A172 (cell line): Measurements from ENCODE around the gene MEX3D. TPM values are rescaled to one million over a fixed set of nuclear protein-coding genes. Genes with fewer than 3 reads are reported as not detected.
"Not testable (repeated sequence)": the region's sequence is repeated elsewhere in the genome, so short reads cannot be mapped to it uniquely, and the experiment has no call there.

Source experiments
- DNase-seq: peaks from one replicate; pipeline ENCODE4 v3.0.0-alpha.2; 2015; ENCODE audit warnings: low spot score
- total RNA-seq: library from RNA; depleted of rRNA; stranded (reverse); fragments of >200 nt; shearing (Covaris generic); gene quantifications from 2 replicates; pipeline ENCODE4 v1.2.3, GENCODE V29; 2014

The MEX3D gene
- total RNA-seq, 1 experiment from 2014 or later: 63.7 TPM

DNA sequence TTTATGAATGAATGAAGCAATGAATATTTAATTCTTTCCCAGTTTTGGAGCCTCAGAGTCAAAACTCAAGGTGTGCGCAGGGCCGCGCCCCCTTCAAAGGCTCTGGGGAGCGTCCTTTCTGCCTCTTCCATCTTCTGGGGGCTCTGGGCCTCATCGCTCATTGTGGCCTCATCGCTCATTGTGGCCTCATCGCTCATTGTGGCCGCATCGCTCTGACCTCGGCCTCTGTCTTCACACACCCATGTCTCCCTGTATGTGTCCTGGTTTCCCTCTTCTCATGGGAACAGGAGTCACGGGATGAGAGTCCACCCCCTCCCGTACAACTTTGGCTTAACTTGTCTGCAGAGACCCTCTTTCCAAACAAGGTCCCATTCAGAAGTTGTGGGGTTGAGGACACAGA, 3.2 kb upstream of the MEX3D start:
- no peak for DNase-seq

DNA sequence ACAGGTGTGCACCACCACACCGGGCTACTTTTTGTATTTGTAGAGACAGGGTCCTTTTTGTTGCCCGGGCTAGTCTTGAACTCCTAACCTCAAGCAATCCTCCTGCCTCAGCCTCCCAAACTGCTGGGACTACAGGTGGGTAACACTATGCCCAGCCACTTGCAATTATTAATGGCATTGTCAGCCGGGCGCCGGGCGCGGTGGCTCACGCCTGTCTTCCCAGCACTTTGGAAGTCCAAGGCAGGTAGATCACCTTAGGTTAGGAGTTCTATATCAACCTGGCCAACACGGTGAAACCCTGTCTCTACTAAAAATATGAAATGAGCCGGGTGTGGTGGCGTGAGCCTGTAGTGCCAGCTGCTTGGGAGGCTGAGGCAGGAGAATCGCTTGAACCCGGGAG, 2.7 kb upstream of the MEX3D start:
- DNase-seq: no peak

DNA sequence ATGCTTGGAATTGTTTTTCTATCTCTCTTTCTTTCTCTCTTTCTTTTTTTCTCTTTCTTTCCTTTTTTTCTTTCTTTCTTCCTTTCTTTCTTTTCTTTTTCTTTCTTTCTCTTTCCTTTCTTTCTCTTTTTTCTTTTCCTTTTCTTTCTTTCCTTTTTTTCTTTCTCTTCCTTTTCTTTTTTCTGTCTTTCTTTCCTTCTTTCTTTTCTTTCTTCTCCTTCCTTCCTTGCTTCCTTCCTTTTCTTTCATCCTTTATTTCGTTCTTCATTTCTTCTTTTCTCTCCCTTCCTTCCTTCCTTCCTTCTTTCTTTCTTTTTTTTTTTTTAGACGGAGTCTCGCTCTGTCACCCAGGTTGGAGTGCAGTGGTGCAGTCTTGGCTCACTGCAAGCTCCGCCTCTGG, 1.9 kb upstream of the MEX3D start:
- DNase-seq: no peak

DNA sequence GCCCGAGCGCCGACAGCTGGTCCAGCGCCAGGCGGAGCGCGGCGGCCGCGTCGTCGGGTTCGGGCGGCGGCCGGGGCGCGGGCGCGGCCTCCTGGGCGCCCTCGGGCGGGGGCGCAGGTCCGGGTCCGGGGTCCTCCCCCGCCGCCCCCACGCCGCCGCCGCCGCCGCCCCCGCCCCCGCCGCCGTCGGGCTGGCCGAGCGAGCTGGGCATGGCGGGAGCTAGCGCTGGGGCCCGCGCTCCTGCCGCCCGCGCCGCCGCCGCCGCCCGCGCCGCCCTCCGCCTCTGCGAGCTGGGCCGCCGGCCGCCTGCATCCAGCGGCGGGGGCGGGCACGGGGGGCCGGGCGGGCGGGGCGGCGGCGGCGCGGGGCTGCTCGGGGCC, 287 bp downstream of the MEX3D start:
- no peak for DNase-seq

DNA sequence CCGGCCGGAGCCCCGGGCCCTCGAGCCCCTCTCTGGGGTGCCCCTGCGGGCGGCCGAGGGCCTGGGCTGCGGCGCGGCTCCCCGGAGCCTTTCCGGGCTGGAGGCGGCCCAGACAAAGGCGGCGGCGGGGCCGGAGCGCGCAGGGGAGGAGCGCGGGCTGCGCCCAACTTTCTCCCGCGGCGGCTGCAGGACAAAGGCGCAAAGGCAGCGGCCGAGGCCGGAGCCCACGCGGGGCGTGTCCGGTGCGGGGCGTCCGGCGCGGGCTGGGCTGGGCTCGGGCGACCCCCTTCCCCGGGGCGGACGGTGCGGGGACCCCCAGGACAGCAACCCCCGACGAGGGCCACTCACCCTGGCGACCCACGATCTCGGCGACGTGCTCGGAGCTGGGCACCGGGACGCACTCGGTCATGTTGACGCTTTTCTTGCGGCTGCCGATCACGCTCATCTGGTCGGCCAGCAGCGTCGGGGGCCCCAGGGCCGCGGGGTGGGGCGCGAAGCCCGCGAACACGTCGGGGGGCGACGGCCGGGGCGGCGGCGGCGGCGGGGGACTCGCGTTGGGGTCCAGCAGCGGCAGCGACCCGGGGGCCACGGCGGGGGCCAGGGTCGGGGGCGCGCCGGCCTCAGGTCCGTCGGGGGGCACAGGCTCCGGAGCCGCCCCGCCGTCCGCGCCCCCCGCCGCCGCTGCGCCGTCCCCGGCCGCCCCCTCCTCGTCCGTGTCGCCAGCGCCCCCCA, 843 bp downstream of the MEX3D start:
- no peak for DNase-seq

DNA sequence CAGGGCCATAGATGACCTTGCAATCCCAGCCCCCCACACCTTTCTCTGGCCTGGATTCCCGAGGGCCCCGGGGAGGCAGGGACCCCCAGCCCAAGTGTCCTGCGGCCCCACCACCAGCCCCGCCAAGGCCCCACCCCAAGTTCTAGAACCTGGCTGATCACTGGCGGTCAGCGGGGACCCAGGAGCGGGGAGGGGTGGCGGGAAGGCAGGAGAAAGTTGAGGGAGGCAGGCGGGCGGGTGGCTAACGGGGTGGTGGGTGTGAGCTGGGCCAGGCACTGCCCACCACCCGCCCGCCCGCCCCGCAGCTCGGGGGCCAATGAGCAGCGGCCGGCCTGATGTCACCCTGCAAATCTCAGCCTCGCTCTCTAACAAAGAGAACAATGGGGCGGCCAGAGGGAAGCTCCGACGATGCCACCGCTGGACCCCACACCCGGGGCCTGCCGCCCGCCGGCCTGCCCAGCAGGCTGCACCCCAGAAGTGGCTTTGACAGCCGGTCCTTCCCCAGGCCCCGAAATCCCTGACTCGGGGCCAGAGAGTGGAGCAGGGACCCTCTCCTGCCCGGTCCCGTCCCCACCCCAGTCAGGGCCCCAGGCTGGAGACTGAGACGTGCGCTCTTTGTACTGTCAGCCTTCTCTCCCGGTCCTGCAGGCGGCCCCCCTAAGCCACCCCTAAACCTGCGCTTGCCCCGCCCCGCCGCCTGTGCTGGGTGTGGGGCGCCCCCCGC, 1.6 kb downstream of the MEX3D start:
- DNase-seq: peak; percentile 82

DNA sequence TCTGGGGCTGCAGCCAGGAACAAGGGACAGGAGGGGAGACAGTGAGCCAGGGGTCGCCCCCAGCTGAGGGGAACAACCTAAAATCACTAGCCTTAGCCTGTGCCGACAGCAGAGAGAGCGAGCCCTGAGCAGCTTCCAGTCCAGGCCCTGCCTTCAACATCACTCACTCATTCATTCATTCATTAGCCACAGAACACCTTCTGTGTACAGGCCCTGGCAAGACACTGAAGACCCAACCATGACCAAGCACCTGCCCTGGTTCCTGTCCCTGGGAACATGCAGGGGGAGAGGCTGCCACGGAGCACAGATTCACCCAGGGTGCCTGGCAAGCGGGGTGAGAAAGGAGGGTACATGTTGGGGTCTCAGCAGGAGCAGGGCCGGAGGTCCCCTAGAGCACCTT, 4.9 kb downstream of the MEX3D start:
- DNase-seq: no peak

DNA sequence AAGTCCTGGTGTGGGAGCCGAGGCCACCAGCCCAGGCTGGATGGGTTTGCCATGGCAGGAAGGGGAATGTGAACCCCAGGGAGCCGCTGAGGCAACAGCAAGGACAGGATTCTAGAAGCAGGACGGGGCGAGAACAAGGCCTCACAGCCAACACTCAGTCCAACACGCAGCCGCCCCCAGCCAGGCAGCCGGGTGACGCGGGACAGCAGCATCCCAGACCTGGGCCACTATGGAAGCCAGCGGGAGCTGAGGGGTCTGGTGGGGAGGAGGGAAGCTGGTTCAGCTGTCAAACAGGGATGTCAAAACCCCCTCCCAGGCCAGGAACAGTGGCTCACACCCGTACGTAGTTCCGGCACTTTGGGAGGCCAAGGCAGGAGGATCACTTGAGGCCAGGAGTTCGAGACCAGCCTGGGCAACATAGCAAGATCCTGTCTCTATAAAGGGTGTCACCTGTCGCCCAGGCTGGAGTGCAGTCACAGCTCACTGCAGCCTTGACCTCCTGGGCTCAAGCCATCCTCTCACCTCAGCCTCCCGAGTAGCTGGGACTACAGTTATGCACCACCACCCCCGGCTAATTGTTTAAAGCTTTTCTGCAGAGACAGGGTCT, 6.8 kb downstream of the MEX3D start:
- no peak for DNase-seq

DNA sequence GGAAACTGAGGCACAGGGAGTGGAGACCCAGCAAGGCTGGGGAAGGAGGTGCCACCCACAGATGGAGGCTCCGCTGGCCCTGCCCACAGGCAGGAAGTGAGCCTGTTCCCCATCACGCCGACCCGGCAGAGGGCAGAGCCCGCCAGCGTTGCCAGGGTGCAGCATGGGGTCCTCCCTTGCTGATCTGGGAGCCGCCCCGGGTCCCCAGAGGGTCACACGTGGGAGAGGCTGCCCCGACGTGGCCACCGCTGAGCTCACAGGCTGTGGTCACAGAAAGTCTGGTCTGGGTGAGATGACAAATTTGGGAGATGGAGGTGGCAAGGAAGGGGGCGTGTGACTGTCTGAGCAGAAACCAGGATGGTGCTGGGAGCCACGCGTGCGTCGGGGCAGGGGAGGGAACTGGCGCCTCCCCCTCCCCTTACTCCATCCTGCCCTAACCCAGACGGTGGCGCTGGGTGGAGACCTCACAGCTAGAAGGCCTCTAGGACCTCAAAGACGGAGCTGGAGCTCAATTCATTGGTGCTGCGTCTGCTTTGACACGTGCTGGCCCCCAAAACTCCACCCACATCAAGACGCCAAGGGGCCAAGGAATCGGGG, 7.7 kb downstream of the MEX3D start:
- no peak for DNase-seq

DNA sequence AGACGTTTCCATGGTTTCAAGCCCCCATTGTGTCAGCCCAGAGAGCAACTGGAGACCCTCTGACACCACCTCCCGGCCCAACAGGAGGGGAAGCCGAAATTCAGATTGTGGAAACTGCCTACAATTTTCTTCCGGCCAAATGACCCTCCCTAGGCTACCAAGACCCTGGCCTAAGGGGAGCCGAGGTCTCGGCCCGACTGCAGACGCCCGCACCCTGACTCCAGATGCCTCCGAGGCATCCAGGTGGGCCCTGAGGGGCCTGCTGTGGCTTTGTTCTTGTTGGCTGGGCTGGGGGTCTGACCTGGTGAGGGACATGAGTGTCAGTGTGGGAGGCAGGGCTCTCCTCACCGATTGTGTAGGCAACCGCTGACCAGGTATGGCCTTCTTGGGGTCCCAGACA, 9.6 kb downstream of the MEX3D start:
- no peak for DNase-seq

DNA sequence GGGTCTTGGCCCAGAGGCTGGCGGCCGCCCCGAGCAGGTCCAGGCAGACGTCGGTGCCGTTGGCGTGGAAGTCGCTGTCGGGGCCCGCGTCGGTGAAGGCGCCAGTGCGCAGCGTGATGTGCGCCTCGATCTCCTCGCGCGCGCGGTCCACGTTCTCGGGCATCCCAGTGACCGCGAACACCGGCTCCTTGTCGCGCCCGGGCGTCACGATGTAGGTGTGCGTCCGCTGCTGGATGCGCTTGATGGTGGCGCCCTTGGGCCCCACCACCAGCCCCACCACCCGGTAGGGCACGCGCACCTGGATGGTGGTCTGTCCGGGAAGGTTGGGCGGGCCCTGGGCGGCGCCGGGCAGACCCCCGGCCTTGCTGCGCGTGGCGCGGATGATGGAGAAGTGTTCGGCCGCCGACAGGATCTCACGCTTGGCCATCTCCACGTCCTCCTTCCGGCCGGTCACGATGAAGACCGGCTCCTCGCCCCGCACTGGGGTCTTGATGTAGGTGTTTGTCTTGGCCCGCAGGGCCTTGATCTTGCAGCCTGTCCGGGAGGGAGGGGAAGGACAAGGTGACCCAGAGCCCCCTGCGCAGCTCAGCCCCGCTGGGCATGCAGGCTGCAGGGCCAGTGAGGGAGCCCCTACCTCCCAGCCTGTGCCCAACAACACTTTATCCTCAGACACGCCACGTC, 11.6 kb downstream of the MEX3D start:
- no peak for DNase-seq

DNA sequence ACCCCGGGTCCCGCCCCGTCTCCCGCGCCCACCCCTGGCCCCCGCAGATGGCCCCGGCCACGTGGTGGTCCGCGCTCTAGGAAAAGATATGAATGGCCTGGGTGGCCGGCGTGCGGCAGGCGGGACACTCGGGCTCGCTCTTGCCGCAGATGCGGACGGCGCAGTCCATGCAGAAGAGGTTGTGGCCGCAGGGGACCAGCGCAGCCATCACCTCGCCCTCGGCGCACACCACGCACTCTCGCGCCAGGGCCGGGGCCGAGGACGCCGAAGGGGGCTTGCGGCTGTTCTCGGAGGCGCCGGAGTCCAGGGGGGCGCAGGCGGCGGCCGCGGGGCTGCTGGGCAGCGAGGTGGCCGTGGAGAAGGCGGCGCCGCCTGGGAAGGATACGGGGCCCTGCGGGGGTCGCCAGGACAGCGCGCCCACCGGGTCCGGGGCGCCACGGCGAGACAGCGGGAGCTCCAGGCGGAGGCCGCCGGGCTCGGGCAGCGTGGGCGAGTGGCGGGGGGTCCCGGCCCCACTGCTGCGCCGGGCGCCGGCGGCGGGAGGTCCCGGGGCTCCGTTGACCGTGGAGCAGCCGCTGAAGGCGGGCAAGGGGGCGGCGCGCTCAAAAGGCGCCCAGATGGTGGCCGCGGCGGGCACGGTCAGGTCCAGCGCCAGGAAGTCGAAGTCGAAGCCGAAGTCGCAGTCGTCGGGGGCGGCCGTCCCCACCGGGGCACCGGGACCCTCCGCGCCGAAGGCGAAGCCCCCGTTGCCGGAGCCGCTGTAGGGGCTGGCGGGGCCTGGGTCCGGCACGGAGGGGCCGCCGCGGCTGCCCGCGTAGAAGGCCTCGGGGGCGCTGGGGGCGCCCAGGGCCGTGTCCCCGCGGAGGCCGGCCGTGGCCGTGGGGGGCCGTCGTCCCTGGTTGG, 12.4 kb downstream of the MEX3D start:
- DNase-seq: no peak

DNA sequence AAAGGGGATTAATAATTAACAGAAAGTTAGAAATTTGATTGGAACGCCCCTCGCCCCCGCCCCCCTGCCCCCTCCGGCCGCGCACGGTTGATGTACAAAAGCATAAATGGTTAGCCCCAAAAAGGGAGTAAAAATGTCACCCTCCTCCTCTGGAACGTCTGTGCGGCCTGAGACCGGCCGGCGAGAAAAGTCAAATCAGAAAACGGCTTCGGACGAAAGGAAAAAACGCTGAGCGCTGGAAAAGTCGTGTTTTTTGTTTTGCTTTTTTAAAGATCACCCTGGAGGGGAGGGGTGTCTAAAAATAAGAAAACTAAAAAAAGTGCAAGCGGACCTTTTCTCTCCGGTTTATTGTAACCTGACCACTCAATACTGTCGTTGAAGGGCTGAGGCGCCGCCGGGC, 13.2 kb downstream of the MEX3D start:
- no peak for DNase-seq

DNA sequence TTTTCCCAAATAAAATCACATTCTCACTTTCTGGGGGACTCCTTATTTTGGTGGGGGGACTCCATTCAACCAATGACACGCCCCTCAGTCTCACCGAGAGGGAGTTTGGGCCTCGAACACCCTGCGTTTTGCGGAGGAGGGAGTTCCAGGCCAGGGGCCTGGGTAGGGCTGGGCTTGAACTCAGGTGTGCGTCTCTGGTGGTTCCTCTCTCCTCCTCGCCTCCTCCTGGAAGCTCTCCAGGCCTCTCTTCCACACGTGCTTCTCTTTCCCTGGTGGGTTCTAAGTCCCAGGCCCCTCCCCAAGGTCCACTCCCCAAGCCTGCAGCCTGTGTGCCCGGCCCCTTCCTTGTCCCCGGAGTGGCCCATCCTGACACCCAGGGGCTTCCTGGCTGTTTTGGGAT, 14.7 kb downstream of the MEX3D start:
- no peak for DNase-seq

DNA sequence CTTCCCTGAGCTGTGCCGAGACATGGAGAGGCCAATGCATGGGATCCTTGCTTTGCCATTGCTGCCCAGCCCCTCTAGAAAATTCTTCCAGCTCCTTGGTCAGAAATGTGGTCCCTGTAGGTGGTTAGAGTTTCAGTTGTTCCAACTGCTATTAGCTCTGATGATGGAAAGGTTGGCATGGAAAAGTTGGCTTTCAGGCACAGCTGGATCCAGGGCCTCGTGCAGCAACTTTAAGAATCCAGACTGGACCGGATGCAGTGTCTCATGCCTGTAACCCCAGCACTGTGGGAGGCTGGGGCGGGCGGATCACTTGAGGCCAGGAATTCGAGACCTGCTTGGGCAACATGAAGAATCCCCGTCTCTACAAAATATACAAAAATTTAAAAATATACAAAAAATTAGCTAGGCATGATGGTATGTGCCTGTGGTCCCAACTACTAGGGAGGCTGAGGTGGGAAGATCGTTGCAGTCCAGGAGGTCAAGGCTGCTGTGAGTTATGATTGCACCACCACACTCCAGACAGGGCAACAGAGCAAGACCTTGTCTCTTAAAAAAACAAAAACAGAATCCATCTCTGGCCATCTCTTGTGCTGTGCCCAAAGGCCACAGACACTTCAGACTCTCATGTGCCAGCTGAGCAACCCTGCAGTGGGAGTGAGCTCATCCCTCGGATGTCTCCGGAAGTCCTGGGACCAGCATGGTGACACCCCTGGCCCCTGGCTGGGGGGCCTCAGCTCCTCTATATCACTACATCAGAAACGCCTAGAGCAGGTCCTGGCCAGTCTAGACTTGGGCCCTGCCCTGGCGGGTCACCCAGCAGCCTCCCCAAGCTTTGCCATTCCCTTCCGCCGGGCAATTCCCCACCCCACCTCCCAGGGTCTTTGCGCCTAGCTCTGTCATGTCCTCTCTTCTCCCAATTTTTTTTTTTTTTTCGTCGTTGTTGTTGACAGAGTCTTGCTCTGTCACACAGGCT, 16.8 kb downstream of the MEX3D start:
- no peak for DNase-seq

DNA sequence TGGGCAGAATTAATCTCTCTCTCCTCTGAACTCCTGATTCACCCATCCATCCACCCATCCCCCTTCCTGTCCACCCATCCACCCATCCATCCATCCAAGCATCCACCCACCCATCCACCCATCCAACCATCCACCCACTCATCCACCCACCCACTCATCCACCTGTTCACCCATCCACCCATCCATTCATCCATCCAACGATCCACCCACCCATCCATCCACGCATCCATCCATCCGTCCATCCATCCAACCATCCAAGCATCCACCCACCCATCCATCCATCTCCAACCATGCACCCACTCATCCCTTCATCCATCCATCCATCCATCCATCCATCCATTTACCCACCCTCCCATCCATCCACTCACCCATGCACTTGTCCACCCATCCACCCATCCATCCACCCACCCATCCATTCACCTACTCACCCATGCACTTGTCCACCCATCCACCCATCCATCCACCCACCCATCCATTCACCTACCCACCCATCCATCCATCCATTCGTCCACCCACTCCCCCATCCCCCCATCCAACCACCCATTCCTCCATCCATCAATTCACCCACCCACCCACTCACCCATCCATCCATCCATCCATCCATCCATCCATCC, 18.7 kb downstream of the MEX3D start:
- DNase-seq: no peak

DNA sequence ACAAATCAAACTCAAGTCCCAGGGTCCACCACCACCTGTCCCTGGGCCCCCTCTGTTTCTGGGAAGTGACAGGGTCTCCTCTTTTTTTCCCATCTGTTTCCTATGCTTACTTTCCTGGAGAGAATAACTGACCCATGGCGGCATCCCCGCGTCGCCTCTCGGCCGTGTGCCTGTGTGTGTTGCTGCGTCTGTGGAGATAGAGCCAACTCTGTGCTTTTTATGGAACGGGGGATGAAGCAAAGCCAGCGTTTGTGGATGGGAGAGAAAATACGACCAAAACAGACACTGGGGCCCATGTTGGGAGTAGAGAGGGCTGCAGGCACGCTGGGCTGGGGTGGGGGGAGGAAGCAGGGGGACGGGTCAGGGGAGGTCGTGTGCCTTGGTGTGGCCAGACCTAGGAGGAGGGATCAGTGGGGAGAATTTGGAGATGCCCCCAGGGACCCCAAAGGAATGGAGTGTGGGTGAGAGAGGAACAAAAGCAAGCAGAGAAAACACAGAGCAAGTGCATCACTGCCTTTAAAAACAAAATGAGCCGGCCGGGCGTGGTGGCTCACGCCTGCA, 27.7 kb downstream of the MEX3D start:
- no peak for DNase-seq

DNA sequence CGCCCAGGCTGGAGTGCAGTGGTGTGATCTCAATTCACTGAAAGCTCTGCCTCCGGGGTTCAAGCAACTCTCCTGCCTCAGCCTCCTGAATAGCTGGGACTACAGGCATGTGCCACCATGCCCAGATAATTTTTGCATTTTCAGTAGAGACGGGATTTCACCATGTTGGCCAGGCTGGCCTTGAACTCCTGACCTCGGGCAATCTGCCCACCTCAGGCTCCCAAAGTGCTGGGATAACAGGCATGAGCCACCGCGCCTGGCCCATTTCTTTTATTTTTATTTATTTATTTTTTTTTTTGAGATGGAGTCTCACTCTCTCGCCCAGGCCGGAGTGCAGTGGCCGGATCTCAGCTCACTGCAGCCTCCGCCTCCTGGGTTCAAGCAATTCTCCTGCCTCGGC, 28.4 kb downstream of the MEX3D start:
- not testable (repeated sequence) for DNase-seq

DNA sequence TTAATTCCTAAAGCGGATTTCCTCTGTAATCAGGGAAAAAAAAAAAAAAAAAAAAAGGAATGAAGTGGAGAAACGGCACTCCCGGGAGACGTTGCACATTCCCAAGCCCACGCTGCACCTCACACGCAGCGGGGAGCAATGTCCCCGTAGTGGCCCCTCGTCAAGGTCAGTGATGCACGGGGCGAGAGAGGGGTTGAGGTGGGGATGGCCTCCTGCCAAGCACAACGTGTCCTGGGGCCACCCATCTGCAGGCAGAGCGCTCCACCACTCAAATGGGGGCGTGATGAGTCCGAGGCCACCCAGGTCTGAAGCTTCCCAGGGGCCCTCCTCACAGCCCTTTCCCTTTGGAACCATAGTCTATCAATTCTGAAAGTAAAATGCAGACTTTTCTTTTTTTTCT, 29.1 kb downstream of the MEX3D start:
- no peak for DNase-seq
